WERI-Rb-1 (cell line): ENCODE measurements around the gene LRRC4C.

Experiments
- DNase-seq: peaks from one replicate; pipeline ENCODE4 v3.0.0-alpha.2; 2020
- H3K27ac ChIP-seq: fragments of 250-450 bp; sonication (Bioruptor Pico); 2 replicates; pipeline ENCODE4 v1.5.1; 2020; ENCODE audit warnings: mild to moderate bottlenecking, moderate library complexity
- H3K27me3 ChIP-seq: fragments of 250-450 bp; sonication (Bioruptor Pico); 2 replicates; pipeline ENCODE4 v1.5.1; 2021; ENCODE audit warnings: mild to moderate bottlenecking, low read depth, moderate library complexity; ENCODE audit not compliant: insufficient read depth, severe bottlenecking
- H3K36me3 ChIP-seq: fragments of 250-450 bp; sonication (Bioruptor Pico); 2 replicates; pipeline ENCODE4 v1.5.1; 2020; ENCODE audit warnings: mild to moderate bottlenecking, moderate library complexity
- H3K4me3 ChIP-seq: 2 replicates; pipeline ENCODE4 v1.5.1; 2011; ENCODE audit warnings: low read depth, mild to moderate bottlenecking, control low read depth, low read length
- H3K9me3 ChIP-seq: fragments of 250-450 bp; sonication (Bioruptor Pico); 2 replicates; pipeline ENCODE4 v1.5.1; 2021; ENCODE audit warnings: mild to moderate bottlenecking, moderate library complexity; ENCODE audit not compliant: severe bottlenecking
- CTCF ChIP-seq: IDR thresholded peaks from 2 replicates; pipeline ENCODE4 v1.5.1; 2011; ENCODE audit warnings: low read depth, mild to moderate bottlenecking, control low read depth, inconsistent platforms, low read length

LRRC4C gene

GRCh38 chr11:40281052-40281580 lies 1178.3 kb downstream of the LRRC4C start:
- peaks cover 55% of the 10 kb centered on the region for H3K27me3 ChIP-seq
- H3K9me3 ChIP-seq: no peaks in the 10 kb centered on the region
- no peak overlapping the region for H3K4me3 ChIP-seq
- no peak for TF ChIP-seq CTCF
- DNase-seq: no peak
- no peaks in the 10 kb centered on the region for H3K36me3 ChIP-seq
- H3K27ac ChIP-seq: no peak overlapping the region

GRCh38 chr11:40280159-40281051 lies 1179.0 kb downstream of the LRRC4C start:
- Histone ChIP-seq H3K4me3 (no peak overlapping the region), H3K36me3 (no peaks in the 10 kb centered on the region), H3K9me3 (no peaks in the 10 kb centered on the region), H3K27ac (no peak overlapping the region), H3K27me3 (peaks cover 52% of the 10 kb centered on the region)
- DNase-seq: no peak
- no peak for TF ChIP-seq CTCF

DNA sequence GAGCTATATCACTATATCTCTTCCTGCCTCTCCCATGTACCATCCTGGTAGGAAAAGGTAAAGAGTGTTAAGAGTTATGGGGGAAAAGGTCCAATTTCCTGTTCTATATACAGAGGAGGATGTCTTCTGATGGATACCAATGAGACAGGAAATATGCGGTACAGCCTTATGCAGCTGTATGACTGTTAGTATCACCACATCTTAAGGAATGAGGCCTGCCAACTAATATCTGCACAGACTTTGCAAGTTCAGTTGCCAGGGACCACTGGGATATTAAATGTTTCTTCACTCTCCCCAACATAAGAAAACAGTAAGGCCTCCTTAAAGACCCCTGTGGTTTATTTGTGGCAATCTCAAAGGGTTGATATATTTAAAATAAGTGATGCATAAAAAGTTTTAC lies 1182.5 kb downstream of the LRRC4C start:
- Histone ChIP-seq H3K9me3 (no peaks in the 10 kb centered on the region), H3K36me3 (no peaks in the 10 kb centered on the region), H3K27me3 (peaks cover 55% of the 10 kb centered on the region), H3K27ac (no peak overlapping the region), H3K4me3 (no peak overlapping the region)
- TF ChIP-seq CTCF: no peak
- DNase-seq: no peak

DNA sequence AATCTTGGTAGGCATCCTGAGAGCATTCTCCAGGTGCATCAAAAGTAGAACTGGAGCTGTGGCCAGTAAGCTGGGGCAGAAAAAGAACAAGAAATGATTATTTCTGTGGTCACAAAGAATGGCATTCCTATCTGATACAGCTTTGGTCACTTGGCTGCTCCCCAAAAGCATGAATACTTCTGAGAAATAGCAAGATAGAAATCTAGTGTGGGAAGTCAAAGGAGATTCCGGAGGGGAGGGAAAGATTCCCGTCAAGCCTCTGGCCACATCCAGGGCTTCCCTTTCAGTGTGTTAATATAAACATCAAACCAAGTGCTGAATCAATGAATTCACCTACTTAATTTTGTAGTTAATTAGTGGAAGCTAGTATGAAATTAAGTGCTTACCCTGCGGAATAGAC lies 1185.4 kb downstream of the LRRC4C start:
- Histone ChIP-seq H3K27me3 (peaks cover 47% of the 10 kb centered on the region), H3K9me3 (no peaks in the 10 kb centered on the region), H3K27ac (no peak overlapping the region), H3K36me3 (no peaks in the 10 kb centered on the region), H3K4me3 (no peak overlapping the region)
- TF ChIP-seq CTCF: no peak
- no peak for DNase-seq

DNA sequence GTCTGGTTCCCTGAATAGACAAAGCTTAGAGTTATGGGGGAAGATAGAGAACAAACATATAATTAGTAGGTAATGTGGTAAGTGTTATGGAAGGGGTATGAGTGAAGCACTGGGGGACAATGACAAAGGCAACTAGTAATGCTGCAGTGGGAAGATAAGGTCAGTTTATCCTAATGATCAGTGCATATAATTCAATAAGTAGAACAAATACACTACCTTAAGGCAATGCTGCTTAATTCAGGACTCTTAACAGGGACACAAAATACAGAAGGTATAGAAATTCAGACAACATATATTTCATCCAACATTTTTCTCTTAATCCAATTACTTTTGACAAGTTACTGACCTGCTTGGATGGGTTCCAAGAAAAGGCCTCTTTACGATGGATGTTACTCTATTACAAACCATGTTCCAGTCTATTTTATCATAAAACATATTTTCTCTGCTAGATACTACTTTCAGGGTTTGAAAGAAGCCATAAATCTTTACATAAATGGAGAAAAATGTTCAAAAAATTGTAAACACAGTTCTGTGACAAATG lies 1186.2 kb downstream of the LRRC4C start:
- DNase-seq: no peak

More for the DNA sequence above, 1186.2 kb downstream of the LRRC4C start:
- H3K27me3 ChIP-seq: peaks cover 47% of the 10 kb centered on the region
- H3K4me3 ChIP-seq: no peak overlapping the region
- no peaks in the 10 kb centered on the region for H3K36me3 ChIP-seq
- no peaks in the 10 kb centered on the region for H3K9me3 ChIP-seq
- TF ChIP-seq CTCF: no peak
- H3K27ac ChIP-seq: no peak overlapping the region
